T-cell (primary cell): ENCODE results near the gene WSB1. TPM values are rescaled to one million over a fixed set of nuclear protein-coding genes. Genes with fewer than 3 reads are reported as not detected.

Experiments
- ATAC-seq, 4 experiments: fragments of 200-7000 bp in 3 of 4; fragments of 150-1000 bp in 1 of 4; cut with Tn5 transposase; replicated peaks in 1 of 4; 1 replicate in 3 of 4; 2 replicates in 1 of 4; pipeline ENCODE4 v1.10.0; 2021; ENCODE audit warnings: moderate library complexity in 3 of 4, mild to moderate bottlenecking in 2 of 4, moderate number of reproducible peaks in 1 of 4
- CTCF ChIA-PET, 2 donors: fragments of 300-600 bp; sonication (Branson Sonifier 250); formaldehyde crosslinking; loops; one replicate each; lab custom pipeline; 2022; ENCODE audit warnings: antibody characterized with exemption in 2 of 2; lab: Charles Lee
- POLR2A ChIA-PET, 2 donors: fragments of 300-600 bp; sonication (Branson Sonifier 250); formaldehyde crosslinking; loops; one replicate each; lab custom pipeline; 2022; ENCODE audit warnings: antibody characterized with exemption in 2 of 2; lab: Charles Lee
- DNase-seq, 35 experiments: peaks; one replicate each; pipeline versions ENCODE4 v3.0.0 to v3.0.0-alpha.2; 2013 to 2023
- H3K27ac ChIP-seq: one replicate; pipeline ENCODE4 v1.5.1; 2013; ENCODE audit warnings: low read length
- H3K27me3 ChIP-seq, 2 experiments: replicated peaks in 1 of 2; 1 replicate in 1 of 2; 2 replicates in 1 of 2; pipeline versions ENCODE4 v1.6.1 to v1.7.0; 2013; ENCODE audit warnings: low read length in 1 of 2, mixed read lengths in 1 of 2; ENCODE audit not compliant: control insufficient read depth in 2 of 2, insufficient read depth in 2 of 2; ENCODE audit errors: extremely low read depth in 1 of 2
- H3K36me3 ChIP-seq, 2 donors: 1 replicate in 1 of 2; 2 replicates in 1 of 2; pipeline versions ENCODE4 v1.6.1 to v1.7.0; 2013; ENCODE audit warnings: low read length in 1 of 2; ENCODE audit not compliant: control insufficient read depth in 2 of 2, insufficient read depth in 1 of 2; ENCODE audit errors: extremely low read depth in 1 of 2
- H3K4me1 ChIP-seq, 2 experiments: 1 replicate in 1 of 2; 2 replicates in 1 of 2; pipeline versions ENCODE4 v1.6.1 to v1.7.0; 2013; ENCODE audit warnings: low read length in 2 of 2, mixed read lengths in 1 of 2; ENCODE audit not compliant: insufficient read depth in 2 of 2, control insufficient read depth in 1 of 2; ENCODE audit errors: extremely low read depth in 1 of 2
- H3K4me3 ChIP-seq, 2 donors: 1 replicate in 1 of 2; 2 replicates in 1 of 2; pipeline versions ENCODE4 v1.5.1 to v1.7.0; 2013; ENCODE audit warnings: mild to moderate bottlenecking in 2 of 2, low read length in 1 of 2, moderate library complexity in 1 of 2; ENCODE audit not compliant: control insufficient read depth in 1 of 2; ENCODE audit errors: extremely low read depth in 1 of 2
- H3K9me3 ChIP-seq: 2 replicates; pipeline ENCODE4 v1.7.0; 2013
- H3K27ac Mint-ChIP-seq, 2 donors: one replicate each; pipeline ENCODE4 v1.8.0; 2020 to 2021; ENCODE audit warnings: mild to moderate bottlenecking in 2 of 2, mixed read lengths in 2 of 2
- H3K27me3 Mint-ChIP-seq, 2 donors: one replicate each; pipeline ENCODE4 v1.8.0; 2021 to 2022; ENCODE audit warnings: mixed read lengths in 2 of 2
- H3K36me3 Mint-ChIP-seq: one replicate; pipeline ENCODE4 v1.8.0; 2021; ENCODE audit warnings: mixed read lengths
- H3K4me1 Mint-ChIP-seq, 3 donors: one replicate each; pipeline ENCODE4 v1.8.0; 2020 to 2022; ENCODE audit warnings: mixed read lengths in 3 of 3, mild to moderate bottlenecking in 1 of 3
- H3K4me3 Mint-ChIP-seq, 3 donors: one replicate each; pipeline ENCODE4 v1.8.0; 2020 to 2022; ENCODE audit warnings: mild to moderate bottlenecking in 3 of 3, mixed read lengths in 3 of 3, moderate library complexity in 3 of 3
- H3K9me3 Mint-ChIP-seq, 3 donors: one replicate each; pipeline ENCODE4 v1.8.0; 2020 to 2022; ENCODE audit warnings: mixed read lengths in 3 of 3
- WGBS: methylation state at CpG from one replicate; pipeline ENCODE4 v1.1.5; 2013; ENCODE audit warnings: missing lambda C conversion rate; ENCODE audit not compliant: insufficient coverage; 5-methylcytosine and 5-hydroxymethylcytosine counted together
- total RNA-seq, 35 experiments: library from RNA in 6 of 35; stranded (reverse) in 6 of 35; fragments of 120-200 nt in 1 of 35; gene quantifications; one replicate each; pipeline versions ENCODE4 v1.2.1 to v1.2.4 and lab custom pipeline; 2013 to 2026

The WSB1 gene
- total RNA-seq, 5 donors from 2014 or later (not counting 1 experiment from before 2014, with no cell fraction given) = 103 to 142 (median 115) TPM

GRCh38 chr17:27354051-27354490 lies 60.2 kb downstream of the WSB1 start:
- WGBS = 31% methylated on average over 16 of the region's 19 CpGs
- peaks cover 14 to 32% (median 26%) of the 10 kb centered on the region in 3 donors for H3K4me1 Mint-ChIP-seq
- DNase-seq (no peak), ATAC-seq (no peak)
- H3K4me3 ChIP-seq = peak overlapping the region; percentile 57 to 79
- ChIA-PET CTCF (interaction anchor here (0.6 to 2.5 kb wide), 17 partner anchors 21 to 251 kb away, joined by 3 to 14 read pairs (median 3); partner anchors contain the start of genes KSR1 (in 1 of the 2) and WSB1 (in 1 of the 2)), POLR2A (no interaction called here)
- H3K27me3 Mint-ChIP-seq = peaks cover 0 to 4% of the 10 kb centered on the region in 2 donors
- H3K36me3 Mint-ChIP-seq = no peaks in the 10 kb centered on the region
- H3K4me3 Mint-ChIP-seq = peak overlapping the region; percentile 57 to 77 (median 76)
- H3K36me3 ChIP-seq = no peaks in the 10 kb centered on the region
- no peaks in the 10 kb centered on the region for H3K9me3 ChIP-seq
- H3K4me1 ChIP-seq = peaks cover 0 to 22% of the 10 kb centered on the region in 2 experiments
- H3K27me3 ChIP-seq = peaks cover 0 to 3% of the 10 kb centered on the region in 2 experiments
- peak overlapping the region; percentile 71 for H3K27ac ChIP-seq
- H3K9me3 Mint-ChIP-seq = no peaks in the 10 kb centered on the region
- H3K27ac Mint-ChIP-seq = peak overlapping the region; percentile 55 to 81

- CTCF ChIA-PET = interaction anchor here (0.5 to 2.5 kb wide), 19 partner anchors 22 to 364 kb away, joined by 3 to 14 read pairs (median 3); partner anchors contain the start of genes KSR1 (in 1 of the 2) and WSB1 (in 1 of the 2)
- DNase-seq (peak in 1 of 35 experiments; percentile 30), ATAC-seq (no peak)
- H3K4me1 ChIP-seq = peaks cover 0 to 20% of the 10 kb centered on the region in 2 experiments
- H3K27ac ChIP-seq = no peak overlapping the region
- POLR2A ChIA-PET = interaction anchor here in 1 of 2 donors (0.5 kb wide), 1 partner anchor 17 kb away, joined by 3 read pairs; no protein-coding TSS in a partner anchor
- peak overlapping the region; percentile 55 to 81 for H3K27ac Mint-ChIP-seq
- no peaks in the 10 kb centered on the region for H3K9me3 Mint-ChIP-seq
- peaks cover 0 to 4% of the 10 kb centered on the region in 2 donors for H3K27me3 Mint-ChIP-seq
- H3K9me3 ChIP-seq = no peaks in the 10 kb centered on the region
- peak overlapping the region; percentile 57 to 77 (median 76) for H3K4me3 Mint-ChIP-seq
- no peak overlapping the region for H3K4me3 ChIP-seq
- no peaks in the 10 kb centered on the region for H3K36me3 Mint-ChIP-seq
- peaks cover 14 to 32% (median 26%) of the 10 kb centered on the region in 3 donors for H3K4me1 Mint-ChIP-seq
- 74% methylated on average over 5 of the region's 8 CpGs for WGBS
- H3K27me3 ChIP-seq = peaks cover 0 to 4% of the 10 kb centered on the region in 2 experiments
- H3K36me3 ChIP-seq = no peaks in the 10 kb centered on the region
Observed at GRCh38 chr17:27354491-27355081, 60.7 kb downstream of the WSB1 start.

- ChIA-PET CTCF (interaction anchor here (1.1 to 2.5 kb wide), 5 partner anchors 118 to 247 kb away, joined by 3 to 11 read pairs (median 3); no protein-coding TSS in a partner anchor), POLR2A (no interaction called here)
- H3K4me3 Mint-ChIP-seq = no peak overlapping the region
- H3K9me3 ChIP-seq = no peaks in the 10 kb centered on the region
- peaks cover 14 to 38% (median 25%) of the 10 kb centered on the region in 3 donors for H3K4me1 Mint-ChIP-seq
- no peak overlapping the region for H3K27ac ChIP-seq
- H3K36me3 ChIP-seq = no peaks in the 10 kb centered on the region
- H3K9me3 Mint-ChIP-seq = no peaks in the 10 kb centered on the region
- H3K27ac Mint-ChIP-seq = no peak overlapping the region
- no peak for DNase-seq
- H3K27me3 Mint-ChIP-seq = peaks cover 0 to 4% of the 10 kb centered on the region in 2 donors
- no peak overlapping the region for H3K4me3 ChIP-seq
- H3K27me3 ChIP-seq = peaks cover 0 to 8% of the 10 kb centered on the region in 2 experiments
- 100% methylated on average over 4 of the region's 4 CpGs for WGBS
- peaks cover 0 to 23% of the 10 kb centered on the region in 2 experiments for H3K4me1 ChIP-seq
- ATAC-seq = no peak
- H3K36me3 Mint-ChIP-seq = no peaks in the 10 kb centered on the region
Observed at GRCh38 chr17:27355419-27355818, 61.5 kb downstream of the WSB1 start.

- Mint-ChIP-seq H3K4me3 (no peak overlapping the region), H3K36me3 (no peaks in the 10 kb centered on the region), H3K27ac (no peak overlapping the region), H3K9me3 (no peaks in the 10 kb centered on the region), H3K27me3 (peaks cover 0 to 4% of the 10 kb centered on the region in 2 donors), H3K4me1 (peaks cover 14 to 43% (median 25%) of the 10 kb centered on the region in 3 donors)
- Histone ChIP-seq H3K4me3 (no peak overlapping the region), H3K9me3 (no peaks in the 10 kb centered on the region), H3K36me3 (no peaks in the 10 kb centered on the region), H3K4me1 (peaks cover 0 to 23% of the 10 kb centered on the region in 2 experiments), H3K27ac (no peak overlapping the region), H3K27me3 (peaks cover 0 to 8% of the 10 kb centered on the region in 2 experiments)
- ChIA-PET POLR2A (interaction anchor here in 1 of 2 donors (0.7 kb wide), 1 partner anchor 329 kb away, joined by 7 read pairs; no protein-coding TSS in a partner anchor), CTCF (interaction anchor here in 1 of 2 donors (2.5 kb wide), 1 partner anchor 243 kb away, joined by 10 read pairs; no protein-coding TSS in a partner anchor)
- DNase-seq (no peak), ATAC-seq (no peak)
- WGBS = 61% methylated on average over 5 of the region's 8 CpGs
Observed at GRCh38 chr17:27356091-27356705, 62.3 kb downstream of the WSB1 start.

GRCh38 chr17:27357236-27357635 lies 63.3 kb downstream of the WSB1 start:
- Histone ChIP-seq H3K4me1 (peaks cover 0 to 23% of the 10 kb centered on the region in 2 experiments), H3K27me3 (peaks cover 0 to 8% of the 10 kb centered on the region in 2 experiments), H3K36me3 (no peaks in the 10 kb centered on the region), H3K4me3 (no peak overlapping the region), H3K9me3 (no peaks in the 10 kb centered on the region), H3K27ac (no peak overlapping the region)
- H3K36me3 Mint-ChIP-seq = no peaks in the 10 kb centered on the region
- DNase-seq (peak in 1 of 35 experiments; percentile 10), ATAC-seq (no peak)
- peaks cover 14 to 37% (median 21%) of the 10 kb centered on the region in 3 donors for H3K4me1 Mint-ChIP-seq
- peaks cover 0 to 4% of the 10 kb centered on the region in 2 donors for H3K27me3 Mint-ChIP-seq
- no CpG with 5 or more reads among the region's 5 CpGs for WGBS
- no peak overlapping the region for H3K4me3 Mint-ChIP-seq
- ChIA-PET CTCF (no interaction called here), POLR2A (interaction anchor here in 1 of 2 donors (0.7 kb wide), 1 partner anchor 328 kb away, joined by 7 read pairs; no protein-coding TSS in a partner anchor)
- no peaks in the 10 kb centered on the region for H3K9me3 Mint-ChIP-seq
- H3K27ac Mint-ChIP-seq = no peak overlapping the region

- DNase-seq (no peak), ATAC-seq (peak in 1 of 4 experiments; percentile 13)
- Mint-ChIP-seq H3K36me3 (no peaks in the 10 kb centered on the region), H3K4me1 (peaks cover 0 to 17% (median 0%) of the 10 kb centered on the region in 3 donors), H3K27ac (no peak overlapping the region), H3K27me3 (peaks cover 0 to 4% of the 10 kb centered on the region in 2 donors), H3K9me3 (no peaks in the 10 kb centered on the region), H3K4me3 (no peak overlapping the region)
- ChIA-PET CTCF (no interaction called here), POLR2A (no interaction called here)
- no peak overlapping the region for H3K4me3 ChIP-seq
- H3K9me3 ChIP-seq = no peaks in the 10 kb centered on the region
- 0% methylated on average over 2 of the region's 8 CpGs for WGBS
- H3K27ac ChIP-seq = no peak overlapping the region
- peaks cover 0 to 13% of the 10 kb centered on the region in 2 experiments for H3K27me3 ChIP-seq
- no peaks in the 10 kb centered on the region for H3K36me3 ChIP-seq
- H3K4me1 ChIP-seq = peaks cover 0 to 3% of the 10 kb centered on the region in 2 experiments
Observed at GRCh38 chr17:27360507-27360906, 66.6 kb downstream of the WSB1 start.
